Measurements from ENCODE around the gene RNF112. TPM values are rescaled to one million over a fixed set of nuclear protein-coding genes. Genes with fewer than 3 reads are reported as not detected.

RNF112 gene
- total and polyA plus RNA-seq, 8 donors: 0.34 to 3.0 (median 0.51) TPM

DNA sequence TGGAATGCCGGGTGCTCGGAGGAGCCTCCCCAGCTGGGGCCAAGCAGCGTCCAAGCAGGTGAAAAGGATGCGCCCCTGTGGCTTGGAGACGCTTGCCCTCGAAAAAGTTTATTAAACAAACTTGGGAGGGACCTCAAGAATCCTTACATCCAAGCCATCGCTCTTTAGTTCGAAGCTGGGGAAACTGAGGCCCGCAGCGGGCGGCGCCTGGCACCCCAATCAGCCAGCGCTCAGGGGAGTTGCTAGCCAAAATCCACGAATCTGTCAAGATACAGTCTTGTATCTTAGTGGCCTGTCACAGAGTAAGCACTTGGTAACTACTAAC lies 48.0 kb upstream of the RNF112 start:
- peaks cover 0 to 5% (median 0%) of the 10 kb centered on the region in 3 donors for H3K4me1 ChIP-seq
- FAIRE-seq (no peak), ATAC-seq (no peak), DNase-seq (no peak)
- WGBS, 2 donors: 15 to 22% methylated on average over 14 of the region's 14 CpGs
- TF ChIP-seq, protein P1, sequence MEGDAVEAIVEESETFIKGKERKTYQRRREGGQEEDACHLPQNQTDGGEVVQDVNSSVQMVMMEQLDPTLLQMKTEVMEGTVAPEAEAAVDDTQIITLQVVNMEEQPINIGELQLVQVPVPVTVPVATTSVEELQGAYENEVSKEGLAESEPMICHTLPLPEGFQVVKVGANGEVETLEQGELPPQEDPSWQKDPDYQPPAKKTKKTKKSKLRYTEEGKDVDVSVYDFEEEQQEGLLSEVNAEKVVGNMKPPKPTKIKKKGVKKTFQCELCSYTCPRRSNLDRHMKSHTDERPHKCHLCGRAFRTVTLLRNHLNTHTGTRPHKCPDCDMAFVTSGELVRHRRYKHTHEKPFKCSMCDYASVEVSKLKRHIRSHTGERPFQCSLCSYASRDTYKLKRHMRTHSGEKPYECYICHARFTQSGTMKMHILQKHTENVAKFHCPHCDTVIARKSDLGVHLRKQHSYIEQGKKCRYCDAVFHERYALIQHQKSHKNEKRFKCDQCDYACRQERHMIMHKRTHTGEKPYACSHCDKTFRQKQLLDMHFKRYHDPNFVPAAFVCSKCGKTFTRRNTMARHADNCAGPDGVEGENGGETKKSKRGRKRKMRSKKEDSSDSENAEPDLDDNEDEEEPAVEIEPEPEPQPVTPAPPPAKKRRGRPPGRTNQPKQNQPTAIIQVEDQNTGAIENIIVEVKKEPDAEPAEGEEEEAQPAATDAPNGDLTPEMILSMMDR (IDR thresholded peaks at IDR 0.05): no peak
- no peaks in the 10 kb centered on the region for H3K36me3 ChIP-seq
- H3K27ac ChIP-seq: peak overlapping the region; percentile 81 to 88 (median 86)
- peak overlapping the region; percentile 51 to 93 (median 80) for H3K4me3 ChIP-seq
- intact Hi-C loops (cut with DNase I): loop anchor here in 2 of 3 donors (10.0 kb wide), 3 partner anchors 52 to 402 kb away; partner anchors contain the start of gene RNF112 (in 1 of the 2)
- H3K9me3 ChIP-seq: no peaks in the 10 kb centered on the region
- H3K27me3 ChIP-seq: no peaks in the 10 kb centered on the region

DNA sequence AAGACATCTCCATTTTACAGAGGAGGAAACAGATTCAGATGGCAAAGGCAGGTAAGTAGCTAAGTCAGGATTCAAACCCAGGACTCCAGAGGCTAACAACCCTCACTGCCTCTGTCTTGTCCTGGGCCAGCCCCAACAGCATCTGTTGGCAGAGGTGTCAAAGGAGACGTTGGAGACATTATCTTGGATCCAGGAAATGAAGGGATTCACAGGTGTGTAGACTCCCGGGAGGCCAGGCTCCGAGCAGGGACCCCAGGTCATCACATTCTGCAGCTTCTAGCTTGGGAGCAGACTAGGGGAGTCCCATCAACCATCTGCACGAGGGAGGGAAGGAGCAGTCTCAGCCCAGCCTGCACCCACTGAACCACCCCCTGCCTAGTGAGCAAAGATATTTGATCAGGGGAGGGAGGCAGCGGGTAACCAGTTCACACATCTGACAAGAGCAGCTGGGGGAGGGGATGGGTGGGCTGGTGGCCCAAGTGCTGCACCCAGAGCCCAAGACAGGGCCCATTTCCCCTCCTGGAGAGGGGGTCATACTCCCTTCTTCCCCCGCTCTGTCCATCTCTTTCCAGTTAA lies 47.5 kb upstream of the RNF112 start:
- Histone ChIP-seq H3K9me3 (no peaks in the 10 kb centered on the region), H3K4me1 (peaks cover 0 to 5% (median 0%) of the 10 kb centered on the region in 3 donors), H3K27ac (no peak overlapping the region), H3K4me3 (peak overlapping the region in 1 of 4 donors; percentile 76), H3K27me3 (no peaks in the 10 kb centered on the region), H3K36me3 (no peaks in the 10 kb centered on the region)
- no peak for ATAC-seq
- intact Hi-C loops (cut with DNase I): loop anchor here in 2 of 3 donors (10.0 kb wide), 3 partner anchors 51 to 401 kb away; partner anchors contain the start of gene RNF112 (in 1 of the 2)
- DNase-seq: peak in 1 of 6 donors; percentile 38
- 40 to 48% methylated on average over 6 of the region's 6 CpGs for WGBS, 2 donors
- FAIRE-seq: no peak
- TF ChIP-seq, protein P1 (IDR thresholded peaks at IDR 0.05): no peak

DNA sequence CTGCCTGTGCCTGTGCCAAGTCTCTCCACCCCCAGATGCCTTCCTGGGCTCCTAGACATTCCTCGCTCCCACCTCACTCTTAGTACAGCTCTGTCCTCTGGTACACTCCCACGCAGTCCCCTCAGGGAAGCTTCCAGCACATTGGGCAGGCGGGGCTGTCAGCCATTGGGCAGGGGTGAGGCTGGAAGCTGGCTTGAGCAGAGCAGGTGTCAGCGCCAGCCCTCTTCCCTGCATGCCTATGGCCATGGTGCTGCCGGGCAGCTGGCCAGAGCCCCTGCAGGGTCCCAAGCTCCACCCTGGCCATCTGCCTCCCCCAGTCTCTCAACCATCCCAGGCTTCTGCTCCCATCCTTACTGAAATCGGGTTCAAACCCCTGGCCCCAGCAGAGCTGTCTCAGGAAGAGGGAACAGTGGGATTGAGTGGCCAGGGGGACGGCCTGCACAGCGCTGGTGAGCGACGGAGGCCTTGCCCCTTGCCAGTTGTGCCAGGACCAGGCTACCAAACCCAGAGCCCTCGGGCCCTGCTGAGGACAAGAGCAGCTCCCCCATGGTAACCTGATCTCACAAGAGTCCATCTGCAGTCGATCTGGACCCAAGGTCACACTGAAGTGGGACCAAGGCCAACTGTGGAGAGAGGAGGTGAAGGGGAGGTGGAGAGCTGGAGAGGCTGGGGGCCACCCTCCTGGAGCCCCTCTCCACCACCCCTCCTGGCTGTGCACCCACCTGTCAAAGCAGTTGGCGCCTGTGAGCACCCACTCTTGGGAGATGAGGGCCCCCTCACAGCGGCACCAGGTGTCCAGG lies 46.1 kb upstream of the RNF112 start:
- peak in 2 of 6 donors; percentile 23 to 72 for DNase-seq
- H3K27ac ChIP-seq: no peak overlapping the region
- WGBS, 2 donors: 52 to 58% methylated on average over 13 to 14 of the region's 14 CpGs
- H3K36me3 ChIP-seq: no peaks in the 10 kb centered on the region
- no peaks in the 10 kb centered on the region for H3K9me3 ChIP-seq
- no peak for ATAC-seq
- no peak for FAIRE-seq
- intact Hi-C loops (cut with DNase I): loop anchor here in 2 of 3 donors (5.0 to 10.0 kb wide), 4 partner anchors 50 to 400 kb away; partner anchors contain the start of gene RNF112 (in 1 of the 2)
- TF ChIP-seq, protein P1 (IDR thresholded peaks at IDR 0.05): no peak
- H3K4me1 ChIP-seq: peaks cover 0 to 5% (median 0%) of the 10 kb centered on the region in 3 donors
- no peaks in the 10 kb centered on the region for H3K27me3 ChIP-seq
- no peak overlapping the region for H3K4me3 ChIP-seq

DNA sequence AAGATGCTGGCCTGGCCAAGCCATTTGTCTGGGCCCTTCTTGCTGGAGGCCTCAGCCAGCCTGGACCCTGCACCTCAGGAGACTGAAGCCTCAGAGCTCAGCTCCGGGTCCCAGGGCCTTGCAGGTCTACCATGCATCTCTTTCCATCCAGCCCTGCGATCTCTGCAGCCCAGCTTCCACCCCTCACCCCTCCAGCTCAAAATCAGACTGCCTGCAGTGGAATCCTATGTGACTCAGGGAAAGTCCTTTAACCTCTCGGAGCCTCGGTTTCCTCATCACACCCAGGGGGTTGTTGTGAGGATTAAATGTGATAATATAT lies 45.6 kb upstream of the RNF112 start:
- WGBS, 2 donors: 86 to 87% methylated on average over 4 of the region's 4 CpGs
- DNase-seq (no peak), FAIRE-seq (no peak), ATAC-seq (no peak)
- Histone ChIP-seq H3K9me3 (no peaks in the 10 kb centered on the region), H3K27ac (no peak overlapping the region), H3K36me3 (no peaks in the 10 kb centered on the region), H3K27me3 (no peaks in the 10 kb centered on the region), H3K4me3 (no peak overlapping the region), H3K4me1 (peaks cover 0 to 5% (median 0%) of the 10 kb centered on the region in 3 donors)
- TF ChIP-seq, protein P1 (IDR thresholded peaks at IDR 0.05): no peak
- intact Hi-C loops (cut with DNase I): loop anchor here in 2 of 3 donors (5.0 to 10.0 kb wide), 4 partner anchors 49 to 399 kb away; partner anchors contain the start of gene RNF112 (in 1 of the 2)

All from pancreas (tissue), 10 donors.